Esophagus squamous epithelium (tissue), 4 donors: ENCODE results near the gene ANO4.

Experiments
- POLR2A ChIP-seq, 4 donors: fragments of 450-650 bp; IDR thresholded peaks; one replicate each; pipeline ENCODE4 v1.6.1; 2017; ENCODE audit warnings: antibody characterized with exemption in 4 of 4, mild to moderate bottlenecking in 4 of 4, moderate library complexity in 3 of 4
- TF ChIP-seq, protein P1 (sequence below), 6 experiments: fragments of 450-650 bp in 4 of 6; fragments of 200-600 bp in 2 of 6; sonication (generic) in 2 of 6; IDR thresholded peaks; one replicate each; pipeline ENCODE4 v1.5.1; 2016 to 2019; ENCODE audit warnings: antibody characterized with exemption in 6 of 6, mild to moderate bottlenecking in 4 of 6, moderate library complexity in 4 of 6

DNA sequence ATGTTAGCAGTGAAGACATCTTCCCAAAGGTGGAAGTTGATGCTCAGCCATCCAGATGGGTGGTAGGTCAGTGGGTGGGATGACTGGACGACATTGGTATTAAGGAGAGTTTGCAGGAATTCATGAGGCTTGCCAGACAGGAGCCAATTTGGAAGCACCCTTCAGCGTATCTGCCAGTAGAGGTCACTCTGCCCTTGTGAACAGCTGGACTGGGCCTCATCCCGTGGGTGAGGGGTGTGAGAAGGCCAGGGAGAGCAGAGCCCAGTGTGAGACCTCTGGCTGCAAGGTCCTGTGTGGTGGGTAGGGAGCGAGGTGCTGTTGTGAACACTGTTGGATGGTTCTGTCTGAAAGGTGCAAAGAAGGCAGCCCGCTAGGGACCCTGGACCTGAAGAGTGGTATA is 377.7 kb downstream of the ANO4 start:
- TF ChIP-seq, protein P1, sequence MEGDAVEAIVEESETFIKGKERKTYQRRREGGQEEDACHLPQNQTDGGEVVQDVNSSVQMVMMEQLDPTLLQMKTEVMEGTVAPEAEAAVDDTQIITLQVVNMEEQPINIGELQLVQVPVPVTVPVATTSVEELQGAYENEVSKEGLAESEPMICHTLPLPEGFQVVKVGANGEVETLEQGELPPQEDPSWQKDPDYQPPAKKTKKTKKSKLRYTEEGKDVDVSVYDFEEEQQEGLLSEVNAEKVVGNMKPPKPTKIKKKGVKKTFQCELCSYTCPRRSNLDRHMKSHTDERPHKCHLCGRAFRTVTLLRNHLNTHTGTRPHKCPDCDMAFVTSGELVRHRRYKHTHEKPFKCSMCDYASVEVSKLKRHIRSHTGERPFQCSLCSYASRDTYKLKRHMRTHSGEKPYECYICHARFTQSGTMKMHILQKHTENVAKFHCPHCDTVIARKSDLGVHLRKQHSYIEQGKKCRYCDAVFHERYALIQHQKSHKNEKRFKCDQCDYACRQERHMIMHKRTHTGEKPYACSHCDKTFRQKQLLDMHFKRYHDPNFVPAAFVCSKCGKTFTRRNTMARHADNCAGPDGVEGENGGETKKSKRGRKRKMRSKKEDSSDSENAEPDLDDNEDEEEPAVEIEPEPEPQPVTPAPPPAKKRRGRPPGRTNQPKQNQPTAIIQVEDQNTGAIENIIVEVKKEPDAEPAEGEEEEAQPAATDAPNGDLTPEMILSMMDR (IDR thresholded peaks at IDR 0.05) = peak in 3 of 6 experiments; percentile 4 to 16 (median 9)
- TF ChIP-seq POLR2A (IDR thresholded peaks at IDR 0.05) = no peak
